Inflammatory macrophage treated with lipopolysaccharide for 1 hour (primary cell): Measurements from ENCODE around the gene TMCC1.
"Not testable (repeated sequence)": the region's sequence is repeated elsewhere in the genome, so short reads cannot be mapped to it uniquely, and the experiment has no call there.

ENCODE experiments used
- DNase-seq, 2 donors: peaks; one replicate each; pipeline ENCODE4 v3.0.0-alpha.2; 2020 to 2022

The TMCC1 gene

GRCh38 chr3:129893581-129894070 lies at the start of gene TMCC1:
Gene TMCC1, minus strand, starts transcription at chr3:129893711.
- peak; percentile 54 to 77 for DNase-seq

GRCh38 chr3:129943020-129943419 lies 49.5 kb upstream of the TMCC1 start:
- peak in 1 of 2 donors; percentile 11 for DNase-seq

GRCh38 chr3:129942296-129942695 lies 48.8 kb upstream of the TMCC1 start:
- peak; percentile 49 to 92 for DNase-seq

GRCh38 chr3:129940086-129940485 lies 46.6 kb upstream of the TMCC1 start:
- DNase-seq = no peak

- DNase-seq = no peak
Observed at GRCh38 chr3:129938140-129938930, 44.8 kb upstream of the TMCC1 start.

GRCh38 chr3:129937717-129938116 lies 44.2 kb upstream of the TMCC1 start:
- DNase-seq = no peak

GRCh38 chr3:129936757-129937156 lies 43.2 kb upstream of the TMCC1 start:
- DNase-seq = peak; percentile 69 to 78

GRCh38 chr3:129934234-129935123 lies 41.0 kb upstream of the TMCC1 start:
- peak in 1 of 2 donors; percentile 38 for DNase-seq

GRCh38 chr3:129933471-129933870 lies 40.0 kb upstream of the TMCC1 start:
- no peak for DNase-seq

- no peak for DNase-seq
Observed at GRCh38 chr3:129929383-129929782, 35.9 kb upstream of the TMCC1 start.

GRCh38 chr3:129927072-129927471 lies 33.6 kb upstream of the TMCC1 start:
- no peak for DNase-seq

GRCh38 chr3:129919806-129920205 lies 26.3 kb upstream of the TMCC1 start:
- DNase-seq = no peak

- no peak for DNase-seq
Observed at GRCh38 chr3:129919357-129919756, 25.8 kb upstream of the TMCC1 start.

GRCh38 chr3:129918461-129918860 lies 24.9 kb upstream of the TMCC1 start:
- DNase-seq = no peak

- no peak for DNase-seq
Observed at GRCh38 chr3:129917423-129918007, 24.0 kb upstream of the TMCC1 start.

- DNase-seq = no peak
Observed at GRCh38 chr3:129913618-129914017, 20.1 kb upstream of the TMCC1 start.

- peak; percentile 87 to 95 for DNase-seq
Observed at GRCh38 chr3:129911261-129911861, 17.9 kb upstream of the TMCC1 start.

GRCh38 chr3:129909235-129909634 lies 15.7 kb upstream of the TMCC1 start:
- DNase-seq = not testable (repeated sequence)

- DNase-seq = no peak
Observed at GRCh38 chr3:129908417-129908816, 14.9 kb upstream of the TMCC1 start.

GRCh38 chr3:129901272-129901671 lies 7.8 kb upstream of the TMCC1 start:
- not testable (repeated sequence) for DNase-seq

GRCh38 chr3:129897026-129897425 lies 3.5 kb upstream of the TMCC1 start:
- DNase-seq = no peak

- DNase-seq = peak; percentile 5 to 50
Observed at GRCh38 chr3:129892857-129893580, 492 bp downstream of the TMCC1 start.
